Hematopoietic multipotent progenitor cell treated with erythropoietin and hydrocortisone succinate and interleukin-3 and kit ligand, for 15 days (in vitro differentiated cells): Measurements from ENCODE around the gene ESRRA.
"Not testable (repeated sequence)": the region's sequence is repeated elsewhere in the genome, so short reads cannot be mapped to it uniquely, and the experiment has no call there.

Source experiments
- DNase-seq: peaks from one replicate; pipeline ENCODE4 v3.0.0-alpha.2; 2015; ENCODE audit warnings: low spot score

Gene ESRRA

DNA sequence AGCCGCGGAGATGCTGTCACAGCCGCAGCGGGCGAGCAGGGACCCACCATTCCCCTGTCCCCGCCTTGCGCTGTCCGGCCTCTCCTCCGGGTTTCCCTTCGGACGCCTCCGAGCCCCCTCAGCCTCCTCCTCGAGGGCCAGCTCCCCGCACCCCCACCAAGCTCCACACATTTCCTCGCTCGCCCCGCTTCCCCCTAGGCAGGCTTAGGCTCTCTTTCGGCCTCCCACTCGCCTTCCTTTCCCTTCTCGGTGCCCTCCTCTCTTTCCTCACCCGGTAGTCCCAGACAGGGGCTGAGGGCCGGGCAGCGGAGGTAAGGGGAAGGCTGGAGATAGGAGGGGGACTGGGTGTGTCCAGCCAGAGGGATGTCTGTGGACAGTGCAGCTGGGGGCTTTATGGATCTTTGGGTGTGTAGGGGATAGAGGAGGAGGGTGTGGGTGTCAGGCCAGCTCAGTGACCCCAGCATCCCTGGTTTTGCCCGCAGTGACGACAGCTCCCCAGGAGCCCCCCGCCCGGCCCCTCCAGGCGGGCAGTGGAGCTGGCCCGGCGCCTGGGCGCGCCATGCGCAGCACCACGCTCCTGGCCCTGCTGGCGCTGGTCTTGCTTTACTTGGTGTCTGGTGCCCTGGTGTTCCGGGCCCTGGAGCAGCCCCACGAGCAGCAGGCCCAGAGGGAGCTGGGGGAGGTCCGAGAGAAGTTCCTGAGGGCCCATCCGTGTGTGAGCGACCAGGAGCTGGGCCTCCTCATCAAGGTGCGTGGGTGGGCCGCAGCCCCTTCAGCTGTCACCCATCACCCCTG, 12.7 kb upstream of the ESRRA start:
- no peak for DNase-seq

DNA sequence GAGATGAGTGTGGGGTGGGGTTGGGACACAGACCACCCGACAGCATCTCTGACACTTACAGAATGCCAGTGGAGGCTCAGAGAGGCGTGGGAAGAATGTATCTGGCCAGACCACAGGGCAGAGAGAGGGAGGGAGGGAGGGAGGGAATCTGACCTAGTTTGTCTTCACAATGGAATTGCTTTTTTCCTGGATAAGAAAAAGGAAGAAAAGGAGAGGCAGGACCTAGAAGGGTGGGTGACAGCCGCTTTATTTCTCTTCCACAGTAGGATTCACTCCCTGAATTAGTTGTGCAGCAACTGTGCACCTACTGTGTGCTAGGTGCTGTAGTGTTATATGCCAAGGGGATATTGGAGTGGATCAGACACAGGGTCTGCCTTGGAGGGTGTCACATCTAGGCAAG, 10.6 kb upstream of the ESRRA start:
- DNase-seq, result no peak

DNA sequence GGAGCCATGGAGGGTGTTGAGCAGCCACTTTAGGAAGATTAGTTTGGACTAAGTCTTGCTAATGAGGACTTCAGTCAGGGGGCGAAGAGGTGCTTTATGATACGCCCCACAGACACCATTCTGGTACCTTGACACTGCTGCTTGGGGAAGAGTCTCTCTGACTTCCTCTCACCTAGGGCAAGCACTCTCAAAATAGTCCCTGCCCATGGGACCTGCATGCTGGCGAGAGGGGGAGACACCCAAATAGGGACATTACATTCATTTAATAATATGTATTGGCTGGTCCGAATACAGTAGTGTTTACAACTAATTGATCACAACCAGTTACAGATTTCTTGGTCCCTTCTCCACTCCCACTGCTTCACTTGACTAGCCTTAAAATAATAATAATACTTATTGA, 9.6 kb upstream of the ESRRA start:
- no peak for DNase-seq

DNA sequence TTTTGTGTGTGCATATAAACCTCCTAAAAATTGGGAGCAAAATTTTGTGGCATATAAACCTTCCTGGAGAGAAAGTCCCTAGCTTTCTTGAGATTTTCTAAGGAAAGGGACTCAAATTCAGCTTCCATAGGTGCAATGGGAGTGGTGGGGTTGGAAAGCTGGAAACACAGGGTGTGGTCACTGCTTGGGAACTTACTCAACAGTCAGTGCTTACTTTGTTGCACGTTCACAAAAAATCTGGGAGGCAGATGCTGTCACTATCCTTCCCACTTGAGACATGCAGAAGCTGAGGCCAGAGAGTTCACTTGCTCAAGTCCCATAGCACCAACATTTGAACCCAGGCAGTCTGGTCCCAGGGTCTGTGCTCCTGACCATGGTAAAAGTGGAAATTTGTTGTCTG, 9.1 kb upstream of the ESRRA start:
- no peak for DNase-seq

DNA sequence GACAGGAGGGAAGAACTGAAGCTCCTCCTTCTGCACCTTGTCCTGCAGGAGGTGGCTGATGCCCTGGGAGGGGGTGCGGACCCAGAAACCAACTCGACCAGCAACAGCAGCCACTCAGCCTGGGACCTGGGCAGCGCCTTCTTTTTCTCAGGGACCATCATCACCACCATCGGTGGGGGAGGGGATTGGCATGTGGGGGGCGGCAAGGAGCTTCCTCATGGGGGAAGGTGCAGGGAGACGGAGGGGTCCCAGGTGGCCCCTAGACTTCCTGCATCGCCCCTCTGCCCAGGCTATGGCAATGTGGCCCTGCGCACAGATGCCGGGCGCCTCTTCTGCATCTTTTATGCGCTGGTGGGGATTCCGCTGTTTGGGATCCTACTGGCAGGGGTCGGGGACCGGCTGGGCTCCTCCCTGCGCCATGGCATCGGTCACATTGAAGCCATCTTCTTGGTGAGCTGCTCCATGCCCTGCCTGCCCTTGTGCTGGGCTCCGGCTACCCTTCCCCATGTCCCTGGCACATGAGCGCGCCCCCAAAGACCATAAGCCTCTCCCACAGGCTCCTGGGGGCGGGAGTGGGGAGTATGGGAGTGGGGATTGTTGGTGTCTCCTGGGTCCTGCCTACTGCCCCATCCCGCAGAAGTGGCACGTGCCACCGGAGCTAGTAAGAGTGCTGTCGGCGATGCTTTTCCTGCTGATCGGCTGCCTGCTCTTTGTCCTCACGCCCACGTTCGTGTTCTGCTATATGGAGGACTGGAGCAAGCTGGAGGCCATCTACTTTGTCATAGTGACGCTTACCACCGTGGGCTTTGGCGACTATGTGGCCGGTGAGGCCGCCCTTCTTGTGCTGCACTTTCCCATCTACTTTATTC, 8.3 kb upstream of the ESRRA start:
- DNase-seq, result no peak

DNA sequence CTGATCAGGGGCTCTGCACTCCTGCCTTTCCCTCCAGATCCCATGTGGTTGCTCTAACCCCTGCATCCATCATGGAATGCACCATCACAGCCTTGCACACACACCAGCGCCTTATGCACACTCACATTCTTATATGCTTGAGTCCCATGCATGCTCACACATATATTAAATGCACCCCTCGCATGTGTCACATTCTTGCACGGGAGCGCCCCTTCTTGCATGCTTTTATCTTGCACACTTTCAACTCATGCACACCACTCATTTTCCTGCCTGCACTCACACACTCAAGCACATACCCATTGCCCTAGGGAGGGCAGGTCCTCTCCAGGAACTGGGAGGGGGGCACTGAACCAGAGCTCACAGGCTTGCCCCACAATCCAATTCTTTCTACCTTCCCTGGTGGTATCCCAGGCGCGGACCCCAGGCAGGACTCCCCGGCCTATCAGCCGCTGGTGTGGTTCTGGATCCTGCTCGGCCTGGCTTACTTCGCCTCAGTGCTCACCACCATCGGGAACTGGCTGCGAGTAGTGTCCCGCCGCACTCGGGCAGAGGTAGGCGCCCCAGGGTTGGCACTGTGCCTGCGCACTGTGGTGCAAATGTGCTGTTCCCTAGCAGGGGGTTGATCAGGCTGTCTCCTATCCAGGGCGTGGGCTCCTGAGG, 7.5 kb upstream of the ESRRA start:
- DNase-seq, result no peak

DNA sequence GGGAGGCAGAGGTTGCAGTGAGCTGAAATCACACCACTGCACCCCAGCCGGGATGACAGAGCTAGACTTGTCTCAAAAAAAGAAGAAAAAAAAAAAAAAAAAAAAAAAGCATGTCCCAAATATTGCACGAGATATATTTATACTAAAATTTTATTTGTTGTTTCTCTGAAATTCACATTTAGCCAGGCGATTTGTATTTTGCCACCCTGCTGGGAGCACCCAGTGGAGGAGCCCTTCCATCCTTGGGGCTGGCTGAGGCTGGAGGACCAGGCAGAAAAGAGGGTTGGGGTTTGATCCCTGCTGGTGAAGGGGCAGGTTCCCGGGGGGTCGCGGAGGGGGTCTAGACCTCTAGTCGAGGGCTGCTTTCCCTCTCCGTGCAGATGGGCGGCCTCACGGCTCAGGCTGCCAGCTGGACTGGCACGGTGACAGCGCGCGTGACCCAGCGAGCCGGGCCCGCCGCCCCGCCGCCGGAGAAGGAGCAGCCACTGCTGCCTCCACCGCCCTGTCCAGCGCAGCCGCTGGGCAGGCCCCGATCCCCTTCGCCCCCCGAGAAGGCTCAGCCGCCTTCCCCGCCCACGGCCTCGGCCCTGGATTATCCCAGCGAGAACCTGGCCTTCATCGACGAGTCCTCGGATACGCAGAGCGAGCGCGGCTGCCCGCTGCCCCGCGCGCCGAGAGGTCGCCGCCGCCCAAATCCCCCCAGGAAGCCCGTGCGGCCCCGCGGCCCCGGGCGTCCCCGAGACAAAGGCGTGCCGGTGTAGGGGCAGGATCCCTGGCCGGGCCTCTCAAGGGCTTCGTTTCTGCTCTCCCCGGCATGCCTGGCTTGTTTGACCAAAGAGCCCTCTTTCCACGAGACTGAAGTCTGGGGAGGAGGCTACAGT, 6.1 kb upstream of the ESRRA start:
- peak; percentile 57 for DNase-seq

DNA sequence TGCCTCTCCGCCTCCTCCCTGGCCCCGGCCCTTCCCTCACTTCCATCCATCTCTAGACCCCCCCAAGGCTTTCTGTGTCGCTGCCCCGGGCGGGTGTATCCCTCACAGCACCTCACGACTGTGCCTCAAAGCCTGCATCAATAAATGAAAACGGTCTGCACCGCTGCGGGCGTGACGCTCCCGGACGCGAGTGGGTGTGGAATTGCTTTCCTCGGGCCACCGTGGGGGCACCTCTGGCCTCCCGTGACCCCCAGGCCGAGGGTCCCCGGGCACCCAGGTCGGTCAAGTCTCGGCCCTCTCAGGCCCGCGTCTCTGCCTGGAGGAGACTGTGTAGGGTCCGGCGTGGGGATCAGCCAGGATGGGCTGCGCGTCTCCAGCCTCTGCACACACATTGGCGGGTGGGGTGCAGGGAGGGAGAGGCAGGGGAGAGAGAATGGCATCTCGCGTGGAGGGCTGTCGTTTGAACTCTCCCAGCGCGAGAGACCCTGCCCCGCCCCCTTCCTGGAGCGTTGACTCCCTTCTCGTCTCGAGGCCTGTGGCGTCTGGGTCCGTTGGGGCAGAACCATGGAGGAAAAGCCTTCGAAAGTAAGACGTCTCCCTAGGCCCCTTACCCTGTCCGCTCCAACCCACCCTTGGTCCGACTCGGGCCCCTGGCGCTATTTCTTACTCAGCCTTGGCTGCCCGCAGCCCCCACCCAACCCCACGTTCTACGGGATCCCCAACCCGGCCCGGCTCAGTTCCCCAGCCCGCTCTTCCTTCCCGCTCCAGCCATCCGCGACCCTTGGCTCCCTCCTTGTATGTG, 5.3 kb upstream of the ESRRA start, which contains the start of gene CATSPERZ:
Gene CATSPERZ (plus strand): TSS at position 512 of the 802 bp plus-strand sequence. CDS start 53 bp downstream, at position 565.
- DNase-seq, result no peak

DNA sequence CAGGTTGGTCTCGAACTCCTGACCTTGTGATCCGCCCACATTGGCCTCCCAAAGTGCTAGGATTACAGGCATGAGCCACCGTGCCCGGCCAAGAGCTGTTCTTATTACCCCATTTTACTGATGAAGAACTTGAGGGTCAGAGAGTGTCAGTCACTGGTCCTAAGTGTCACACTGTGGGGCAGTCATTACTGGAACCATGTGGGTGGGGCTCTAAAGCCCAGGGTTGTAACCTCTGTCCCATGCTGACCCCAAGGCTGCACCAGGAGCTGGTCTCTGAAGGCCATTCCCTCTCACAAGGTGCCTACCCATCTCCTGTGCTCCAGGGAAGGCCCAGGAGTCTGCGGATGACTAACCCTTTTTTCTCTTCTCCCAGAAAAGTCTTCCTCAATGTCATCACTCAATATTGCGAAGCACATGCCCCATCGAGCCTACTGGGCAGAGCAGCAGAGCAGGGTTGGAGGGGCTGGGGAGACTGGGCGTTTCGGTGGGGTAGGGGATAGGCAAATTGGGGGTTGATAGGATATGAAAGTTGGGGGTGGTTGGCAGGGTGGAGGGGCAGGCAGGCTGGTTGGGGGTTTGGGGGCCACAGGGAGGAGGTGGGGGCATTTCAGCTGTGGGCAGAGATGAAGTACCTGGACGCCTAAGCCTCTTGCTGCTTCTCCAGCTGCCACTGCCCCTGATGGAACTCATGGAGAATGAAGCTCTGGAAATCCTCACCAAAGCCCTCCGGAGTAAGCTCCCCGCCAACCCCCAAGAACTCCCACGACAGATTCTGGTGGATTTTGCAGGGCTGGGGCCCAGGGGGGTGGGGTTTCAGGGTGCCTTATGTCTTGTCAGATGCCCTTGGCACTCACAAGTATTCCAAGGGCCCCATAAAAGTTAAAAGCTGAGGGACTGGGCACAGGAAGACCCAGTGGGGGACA, 2.0 kb upstream of the ESRRA start:
- DNase-seq, result no peak

DNA sequence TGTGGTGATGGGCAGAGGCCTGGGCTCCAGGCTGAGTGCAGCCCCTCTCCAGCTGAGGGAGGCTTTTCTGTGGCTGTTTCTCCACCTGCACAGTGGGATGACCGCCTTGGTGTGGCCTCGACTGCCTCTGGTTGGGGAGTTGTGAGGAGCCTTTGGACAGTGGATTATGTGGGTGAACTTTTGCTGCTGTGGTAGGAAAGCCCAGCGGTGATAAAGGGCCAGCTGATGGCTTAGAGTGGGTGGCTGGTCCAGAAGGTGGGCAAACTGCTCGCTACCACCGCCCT, 1.4 kb upstream of the ESRRA start:
- DNase-seq, result no peak

DNA sequence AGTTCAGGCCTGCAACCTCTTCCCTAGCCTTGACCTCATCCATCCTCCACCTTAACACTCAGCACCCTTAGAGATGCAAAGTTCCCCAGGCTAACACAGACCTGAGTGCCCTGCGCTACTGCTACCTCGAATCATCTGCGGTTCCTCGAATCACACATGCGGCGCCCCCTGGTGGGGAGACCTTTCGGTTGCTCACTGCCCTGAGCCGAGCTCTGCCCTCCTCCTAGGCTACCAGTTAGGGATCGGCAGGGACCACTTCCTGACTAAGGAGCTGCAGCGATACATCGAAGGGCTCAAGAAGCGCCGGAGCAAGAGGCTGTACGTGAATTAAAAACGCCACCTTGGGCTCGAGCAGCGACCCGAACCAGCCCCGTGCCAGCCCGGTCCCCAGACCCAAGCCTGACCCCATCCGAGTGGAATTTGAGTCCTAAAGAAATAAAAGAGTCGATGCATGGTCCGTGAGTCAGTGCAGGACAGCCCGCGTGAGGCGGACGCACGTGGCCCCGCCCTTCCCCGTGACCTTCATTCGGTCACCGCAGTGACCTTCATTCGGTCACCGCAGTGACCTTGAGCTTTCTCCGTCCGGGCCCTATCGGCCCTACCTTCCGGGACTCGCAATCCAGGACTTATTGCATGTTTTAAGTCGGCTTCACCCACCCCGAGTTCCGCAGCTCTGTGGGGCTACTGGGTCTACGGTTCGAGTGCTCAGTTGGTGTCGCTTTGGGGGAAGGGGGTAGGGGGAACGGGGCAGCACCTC, 830 bp upstream of the ESRRA start:
- peak; percentile 94 for DNase-seq

DNA sequence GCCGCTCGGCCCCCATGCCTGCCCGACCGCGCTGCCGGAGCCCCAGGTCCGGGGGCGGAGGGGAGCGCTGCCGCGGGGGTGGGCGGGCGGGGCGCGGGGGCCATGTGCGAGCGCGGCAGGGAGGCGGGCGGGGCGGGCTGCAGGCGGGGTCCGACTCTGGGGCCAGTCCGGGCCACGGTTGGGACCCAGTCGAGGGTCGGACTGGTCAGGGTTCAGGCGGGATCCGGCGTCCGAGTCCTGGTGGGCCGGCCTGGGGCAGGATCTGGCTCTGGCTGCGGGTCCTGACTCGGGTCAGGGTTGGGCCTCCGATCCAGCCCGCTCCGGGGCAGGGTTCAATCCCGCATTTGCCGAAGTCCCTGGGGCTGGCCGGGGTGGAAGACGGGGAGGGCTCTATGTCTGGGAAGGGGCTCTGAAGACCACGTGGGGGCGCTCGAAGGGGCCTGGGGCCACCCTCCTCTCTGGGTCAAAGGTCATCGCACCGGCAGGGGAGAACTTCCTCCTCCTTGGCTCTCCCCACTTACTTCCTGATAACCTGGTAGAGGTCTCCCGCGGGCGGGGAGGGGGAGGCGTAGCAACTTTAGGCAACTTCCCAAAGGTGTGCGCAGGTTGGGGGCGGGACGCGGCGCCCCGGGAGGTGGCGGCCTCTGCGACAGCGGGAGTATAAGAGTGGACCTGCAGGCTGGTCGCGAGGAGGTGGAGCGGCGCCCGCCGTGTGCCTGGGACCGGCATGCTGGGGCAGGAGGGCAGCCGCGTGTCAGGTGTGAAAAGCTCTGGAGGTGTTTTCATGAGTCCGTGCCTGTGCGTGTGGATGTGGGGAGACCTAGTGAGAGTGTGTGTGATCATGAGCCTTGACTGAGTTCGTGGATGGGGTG, 603 bp downstream of the ESRRA start:
- DNase-seq, result peak; percentile 59

DNA sequence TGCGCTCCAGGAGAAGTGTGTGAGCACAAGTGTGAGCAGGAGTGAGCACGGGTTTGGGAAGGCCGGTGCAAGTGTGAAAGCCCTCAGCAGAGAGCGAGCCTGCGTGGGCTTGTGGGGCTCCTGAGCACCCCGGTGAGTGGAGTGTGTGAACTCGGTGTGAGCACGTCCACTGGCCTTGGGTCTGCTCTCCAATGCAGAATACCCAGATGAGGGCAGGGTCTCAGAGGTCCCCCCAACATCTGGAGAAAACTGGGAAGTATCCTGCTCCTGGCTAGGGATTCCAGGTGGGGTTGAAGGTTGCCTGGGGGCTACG, 1.2 kb downstream of the ESRRA start:
- DNase-seq, result no peak

DNA sequence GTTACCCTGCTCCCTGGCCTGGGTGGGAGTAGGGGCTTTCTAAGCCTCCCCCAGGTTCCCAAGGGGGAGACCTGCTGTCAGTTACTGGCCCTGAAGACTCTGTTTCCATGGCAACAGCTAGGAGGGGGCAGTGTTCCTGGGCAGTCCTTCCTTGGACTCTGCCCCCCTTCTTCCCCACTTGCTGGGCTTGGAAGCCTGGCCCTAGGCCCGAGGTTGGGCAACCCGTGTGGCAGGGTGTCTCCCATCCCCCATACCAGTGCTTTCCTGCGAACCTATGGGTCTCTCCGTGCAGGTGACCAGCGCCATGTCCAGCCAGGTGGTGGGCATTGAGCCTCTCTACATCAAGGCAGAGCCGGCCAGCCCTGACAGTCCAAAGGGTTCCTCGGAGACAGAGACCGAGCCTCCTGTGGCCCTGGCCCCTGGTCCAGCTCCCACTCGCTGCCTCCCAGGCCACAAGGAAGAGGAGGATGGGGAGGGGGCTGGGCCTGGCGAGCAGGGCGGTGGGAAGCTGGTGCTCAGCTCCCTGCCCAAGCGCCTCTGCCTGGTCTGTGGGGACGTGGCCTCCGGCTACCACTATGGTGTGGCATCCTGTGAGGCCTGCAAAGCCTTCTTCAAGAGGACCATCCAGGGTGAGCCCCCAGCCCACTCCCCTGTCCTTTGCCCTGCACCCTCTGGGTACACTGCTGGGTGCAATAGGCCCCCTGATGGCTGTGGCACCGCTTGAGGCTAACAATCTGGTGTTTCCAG, 1.7 kb downstream of the ESRRA start:
- no peak for DNase-seq

DNA sequence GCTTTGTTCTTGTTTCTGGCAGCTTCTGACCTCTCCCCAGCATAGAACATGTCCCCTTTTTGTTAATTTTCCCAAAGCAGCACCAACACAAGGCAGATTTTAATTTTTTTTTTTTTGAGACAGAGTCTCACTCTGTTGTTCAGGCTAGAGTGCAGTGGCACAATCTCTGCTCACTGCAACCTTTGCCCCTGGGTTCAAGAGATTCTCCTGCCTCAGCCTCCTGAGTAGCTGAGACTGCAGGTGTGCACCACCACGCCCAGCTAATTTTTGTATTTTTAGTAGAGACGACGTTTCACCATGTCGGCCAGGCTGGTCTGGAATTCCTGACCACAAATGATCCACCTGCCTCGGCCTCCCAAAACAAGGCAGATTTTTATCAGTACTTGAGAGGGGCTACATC, 2.5 kb downstream of the ESRRA start:
- DNase-seq, result not testable (repeated sequence)

DNA sequence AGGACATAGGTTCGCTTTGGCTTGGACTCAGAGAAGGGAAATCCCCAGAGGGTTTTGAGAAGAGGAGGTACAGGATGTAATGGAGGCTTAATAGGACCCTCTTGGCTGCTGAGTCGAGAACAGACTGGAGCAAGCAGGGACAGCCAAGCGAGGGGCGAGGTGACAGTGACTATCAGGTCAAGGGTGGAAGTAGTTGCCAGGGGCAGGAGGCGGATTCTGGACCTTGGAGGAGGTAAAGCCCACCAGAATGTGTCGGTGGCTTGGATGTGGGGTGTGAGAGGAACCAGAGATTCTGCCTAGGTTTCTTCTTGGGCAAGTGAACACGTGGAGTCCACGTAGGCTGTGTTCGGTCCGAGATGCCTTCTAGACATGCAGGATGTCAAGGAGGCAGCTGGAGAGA, 7.6 kb downstream of the ESRRA start:
- DNase-seq, result no peak

DNA sequence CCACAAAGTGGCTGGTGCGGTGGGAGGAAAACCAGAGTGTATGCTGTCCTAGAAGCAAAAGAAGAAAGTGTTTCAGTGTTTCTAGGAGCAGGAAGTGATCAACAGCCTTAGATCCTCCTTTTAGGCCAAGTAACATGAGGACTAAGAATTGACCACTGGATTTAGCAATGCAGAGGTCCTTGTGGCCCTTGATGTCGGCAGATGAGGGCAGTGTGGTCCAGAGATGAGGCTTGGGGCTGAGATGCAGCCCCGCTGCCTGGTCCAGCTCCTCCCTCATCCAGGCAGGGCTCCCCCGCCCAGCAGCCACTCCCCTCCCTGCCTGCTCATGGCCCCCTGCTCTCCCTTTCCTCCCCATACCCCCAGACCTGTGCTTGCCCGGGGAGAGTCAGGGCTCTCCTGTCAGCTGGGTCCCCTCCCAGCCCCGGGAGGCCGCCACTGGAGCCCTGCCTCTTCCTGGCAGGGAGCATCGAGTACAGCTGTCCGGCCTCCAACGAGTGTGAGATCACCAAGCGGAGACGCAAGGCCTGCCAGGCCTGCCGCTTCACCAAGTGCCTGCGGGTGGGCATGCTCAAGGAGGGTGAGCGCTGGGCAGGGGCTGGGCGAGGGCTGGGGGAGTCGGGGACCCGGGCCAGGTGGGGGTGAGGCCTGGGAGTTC, 8.3 kb downstream of the ESRRA start:
- no peak for DNase-seq
